GM12891 (cell line): ENCODE data around the gene FGF4.

Source experiments
- PAX5 ChIP-seq: IDR thresholded peaks from 2 replicates; pipeline ENCODE4 v1.6.1; 2011; ENCODE audit warnings: low read length, moderate library complexity, mild to moderate bottlenecking; ENCODE audit not compliant: insufficient read depth, severe bottlenecking
- POLR2A ChIP-seq: IDR thresholded peaks from 2 replicates; pipeline ENCODE4 v1.6.1; 2011; ENCODE audit warnings: low read depth, low read length, control low read depth
- POLR2AphosphoS5 ChIP-seq: IDR thresholded peaks from 2 replicates; pipeline ENCODE4 v1.6.1; 2011; ENCODE audit warnings: low read depth, low read length, control low read depth
- POU2F2 ChIP-seq: IDR thresholded peaks from 2 replicates; pipeline ENCODE4 v1.6.1; 2011; ENCODE audit warnings: low read depth, mild to moderate bottlenecking, control low read depth, low read length, moderate library complexity
- SPI1 ChIP-seq: IDR thresholded peaks from 2 replicates; pipeline ENCODE4 v1.6.1; 2011; ENCODE audit warnings: low read depth, low read length, control low read depth
- TAF1 ChIP-seq: IDR thresholded peaks from 2 replicates; pipeline ENCODE4 v1.6.1; 2011; ENCODE audit warnings: low read depth, low read length, control low read depth

DNA sequence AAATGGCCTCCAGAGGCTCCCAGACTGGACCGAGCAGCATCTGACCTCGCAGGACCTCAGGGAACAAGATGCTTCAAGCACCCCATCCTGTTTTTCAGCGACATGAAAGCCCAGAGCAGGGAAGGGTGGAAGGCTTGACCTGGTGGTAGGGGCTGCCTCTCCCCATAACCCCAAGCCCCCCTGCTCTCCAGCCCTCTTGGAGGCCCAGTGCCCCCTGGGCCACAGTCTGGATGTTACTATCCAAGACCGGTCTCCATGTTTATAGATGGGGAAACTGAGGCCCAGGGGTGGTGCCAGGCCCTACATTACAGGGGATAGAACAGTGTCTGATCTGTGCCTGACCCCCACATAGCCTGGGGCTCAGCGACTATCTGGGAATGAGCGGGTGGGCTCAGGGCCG is 37.1 kb upstream of the FGF4 start:
- no peak for TF ChIP-seq POLR2AphosphoS5
- no peak for TF ChIP-seq POLR2A
- no peak for TF ChIP-seq SPI1
- TF ChIP-seq TAF1: no peak
- no peak for TF ChIP-seq POU2F2
- no peak for TF ChIP-seq PAX5
